A673 (cell line): ENCODE results near the gene CPLX1. TPM values are rescaled to one million over a fixed set of nuclear protein-coding genes. Genes with fewer than 3 reads are reported as not detected.

Experiments
- BruUV-seq: library from RNA; stranded (reverse); fragments of 400-500 nt; replicated peaks from 2 replicates; lab custom pipeline; 2021; lab: Mats Ljungman, UMichigan
- CTCF ChIA-PET: fragments of 300-600 bp; sonication (Branson Sonifier 250); formaldehyde crosslinking; loops from one replicate; lab custom pipeline; 2022; ENCODE audit warnings: antibody characterized with exemption; lab: Charles Lee
- POLR2A ChIA-PET: fragments of 300-600 bp; sonication (Branson Sonifier 250); formaldehyde crosslinking; loops from one replicate; lab custom pipeline; 2022; ENCODE audit warnings: antibody characterized with exemption; ENCODE audit not compliant: low non-redundant PET; lab: Charles Lee
- DNase-seq: peaks from one replicate; pipeline ENCODE4 v3.0.0-alpha.2; 2015; ENCODE audit warnings: low spot score
- H3K27ac ChIP-seq: fragments of 200-600 bp; sonication (generic); 2 replicates; pipeline ENCODE4 v1.5.1; 2016; ENCODE audit warnings: mixed run types, low read depth, mild to moderate bottlenecking, mixed read lengths, antibody characterized with exemption, low read length; ENCODE audit not compliant: poor library complexity, severe bottlenecking
- H3K27me3 ChIP-seq: fragments of 200-600 bp; sonication (generic); replicated peaks from 2 replicates; pipeline ENCODE4 v1.6.1; 2017; ENCODE audit warnings: mixed run types, low read depth, mild to moderate bottlenecking, mixed read lengths, antibody characterized with exemption, low read length; ENCODE audit not compliant: insufficient read depth, poor library complexity
- H3K36me3 ChIP-seq: fragments of 200-600 bp; sonication (generic); 2 replicates; pipeline ENCODE4 v1.6.1; 2016; ENCODE audit warnings: mixed run types, mild to moderate bottlenecking, mixed read lengths, antibody characterized with exemption, low read length; ENCODE audit not compliant: insufficient read depth, poor library complexity, severe bottlenecking
- H3K4me1 ChIP-seq: fragments of 200-600 bp; sonication (generic); 2 replicates; pipeline ENCODE4 v1.6.1; 2017; ENCODE audit warnings: mixed run types, mild to moderate bottlenecking, mixed read lengths, antibody characterized with exemption, low read length; ENCODE audit not compliant: insufficient read depth, poor library complexity, severe bottlenecking
- H3K4me3 ChIP-seq: fragments of 200-600 bp; sonication (generic); 2 replicates; pipeline ENCODE4 v1.5.1; 2016; ENCODE audit warnings: low read depth, mixed run types, mild to moderate bottlenecking, mixed read lengths, low read length; ENCODE audit not compliant: poor library complexity, severe bottlenecking
- H3K9me3 ChIP-seq: fragments of 200-600 bp; sonication (generic); 2 replicates; pipeline ENCODE4 v1.6.1; 2016; ENCODE audit warnings: mixed run types, low read depth, mild to moderate bottlenecking, mixed read lengths, antibody characterized with exemption, low read length; ENCODE audit not compliant: poor library complexity, severe bottlenecking
- EZH2 ChIP-seq: fragments of 200-600 bp; sonication (generic); IDR thresholded peaks from 2 replicates; pipeline ENCODE4 v1.6.1; 2017; ENCODE audit warnings: borderline replicate concordance, low read depth, mild to moderate bottlenecking, mixed read lengths, antibody characterized with exemption, low read length; ENCODE audit not compliant: poor library complexity, severe bottlenecking
- intact Hi-C: fragments of 100-400 bp; cut with micrococcal nuclease; formaldehyde crosslinking; loops from one replicate; pipeline ENCODE4 v1.10.0; 2022; ENCODE audit not compliant: unreplicated experiment
- total RNA-seq: library from RNA; stranded (reverse); gene quantifications from 2 replicates; pipeline ENCODE4 v1.2.3, GENCODE V29; 2021
- TF ChIP-seq, protein P1 (sequence below): fragments of 300-800, 200-600 bp; sonication (generic); conservative IDR thresholded peaks from 2 replicates; pipeline ENCODE4 v1.5.1; 2017; ENCODE audit warnings: low read depth, mild to moderate bottlenecking, antibody characterized with exemption, low read length, moderate library complexity, mixed read lengths

The CPLX1 gene
- total RNA-seq, 1 experiment from 2014 or later = 4.6 TPM

DNA sequence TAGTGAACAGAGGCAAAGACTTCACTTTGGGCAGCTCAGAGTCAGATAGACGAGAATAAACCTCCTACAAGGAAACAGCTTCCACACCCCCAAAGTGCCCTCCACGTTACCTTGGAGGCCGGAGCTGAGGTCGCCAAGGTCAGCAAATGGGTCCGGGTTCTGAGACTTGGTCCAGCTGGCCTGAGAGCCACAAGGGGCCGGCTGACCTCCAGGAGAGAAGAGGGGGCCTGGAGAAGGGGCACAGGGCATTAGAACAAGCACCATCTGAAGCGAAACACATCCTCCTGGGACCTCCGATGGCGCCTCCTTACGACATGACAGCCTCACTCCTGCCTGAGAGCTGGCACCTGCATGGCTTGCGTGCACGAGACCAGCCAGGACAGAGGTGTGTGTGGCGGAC is 33.6 kb upstream of the CPLX1 start:
- TF ChIP-seq, protein P1, sequence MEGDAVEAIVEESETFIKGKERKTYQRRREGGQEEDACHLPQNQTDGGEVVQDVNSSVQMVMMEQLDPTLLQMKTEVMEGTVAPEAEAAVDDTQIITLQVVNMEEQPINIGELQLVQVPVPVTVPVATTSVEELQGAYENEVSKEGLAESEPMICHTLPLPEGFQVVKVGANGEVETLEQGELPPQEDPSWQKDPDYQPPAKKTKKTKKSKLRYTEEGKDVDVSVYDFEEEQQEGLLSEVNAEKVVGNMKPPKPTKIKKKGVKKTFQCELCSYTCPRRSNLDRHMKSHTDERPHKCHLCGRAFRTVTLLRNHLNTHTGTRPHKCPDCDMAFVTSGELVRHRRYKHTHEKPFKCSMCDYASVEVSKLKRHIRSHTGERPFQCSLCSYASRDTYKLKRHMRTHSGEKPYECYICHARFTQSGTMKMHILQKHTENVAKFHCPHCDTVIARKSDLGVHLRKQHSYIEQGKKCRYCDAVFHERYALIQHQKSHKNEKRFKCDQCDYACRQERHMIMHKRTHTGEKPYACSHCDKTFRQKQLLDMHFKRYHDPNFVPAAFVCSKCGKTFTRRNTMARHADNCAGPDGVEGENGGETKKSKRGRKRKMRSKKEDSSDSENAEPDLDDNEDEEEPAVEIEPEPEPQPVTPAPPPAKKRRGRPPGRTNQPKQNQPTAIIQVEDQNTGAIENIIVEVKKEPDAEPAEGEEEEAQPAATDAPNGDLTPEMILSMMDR = no peak
- no peak for TF ChIP-seq EZH2
- ChIA-PET POLR2A (no interaction called here), CTCF (no interaction called here)
- intact Hi-C loops = no loop called here
- no peak for DNase-seq
- Histone ChIP-seq H3K4me1 (no peaks in the 10 kb centered on the region), H3K27me3 (no peaks in the 10 kb centered on the region), H3K9me3 (no peaks in the 10 kb centered on the region), H3K4me3 (no peak overlapping the region), H3K27ac (no peak overlapping the region), H3K36me3 (peaks cover 16% of the 10 kb centered on the region)
- BruUV-seq = no TSS peak

DNA sequence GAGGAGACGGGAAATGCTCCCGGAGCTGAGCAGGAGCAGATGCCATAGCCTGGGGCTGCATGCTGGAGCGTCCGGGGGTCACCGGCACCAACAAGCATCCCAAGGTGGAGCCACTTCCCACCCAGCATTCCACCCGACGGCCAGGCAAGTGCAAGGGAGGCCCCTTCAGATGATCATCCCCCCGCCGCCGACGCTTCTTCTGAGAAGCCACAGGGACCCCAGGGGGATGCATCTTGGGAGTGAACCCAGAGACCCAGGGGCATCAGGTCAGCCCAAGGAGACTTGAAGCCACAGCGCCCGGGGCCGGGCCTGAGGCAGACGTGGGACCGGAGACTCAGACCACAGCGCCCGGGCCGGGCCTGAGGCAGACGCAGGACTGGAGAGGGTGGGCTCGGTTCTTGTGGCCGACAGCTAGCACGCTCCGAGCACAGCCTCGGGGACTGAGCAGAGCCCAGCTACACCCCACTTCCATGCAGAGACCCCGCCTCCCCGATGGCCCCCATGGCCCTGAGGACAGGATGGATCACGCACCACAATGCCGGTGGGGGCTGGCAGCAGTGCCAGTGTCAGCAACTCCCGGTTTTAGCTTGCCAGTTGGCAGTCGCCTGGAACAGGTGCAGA is 33.0 kb upstream of the CPLX1 start:
- no peak for DNase-seq
- H3K9me3 ChIP-seq = no peaks in the 10 kb centered on the region
- intact Hi-C loops = no loop called here
- no TSS peak for BruUV-seq
- peaks cover 16% of the 10 kb centered on the region for H3K36me3 ChIP-seq
- ChIA-PET POLR2A (no interaction called here), CTCF (no interaction called here)
- H3K4me1 ChIP-seq = no peaks in the 10 kb centered on the region
- H3K27me3 ChIP-seq = no peaks in the 10 kb centered on the region
- TF ChIP-seq, protein P1 = no peak
- no peak for TF ChIP-seq EZH2
- H3K27ac ChIP-seq = no peak overlapping the region
- H3K4me3 ChIP-seq = no peak overlapping the region

DNA sequence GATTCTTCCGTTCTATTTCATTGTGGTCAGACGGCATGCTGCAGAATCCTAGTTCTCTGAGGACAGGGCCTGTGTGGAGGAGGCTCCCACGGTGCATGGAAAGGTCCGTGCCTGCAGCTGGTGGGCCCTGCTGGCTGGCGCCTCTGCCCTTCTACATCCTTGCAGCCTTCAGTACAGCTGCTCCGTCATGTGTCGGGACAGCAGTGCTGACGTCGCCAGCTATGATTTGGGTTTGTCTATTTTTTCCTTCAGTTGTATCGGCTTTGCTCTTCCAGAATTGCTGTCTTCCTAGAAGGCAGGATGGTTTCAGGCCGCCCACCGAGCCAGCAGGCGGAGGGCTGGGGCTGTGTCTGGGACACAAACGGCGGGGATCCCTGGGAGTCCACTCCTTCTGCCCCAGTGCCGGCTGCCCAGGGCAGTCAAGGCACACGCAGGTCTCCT is 32.1 kb upstream of the CPLX1 start:
- no peaks in the 10 kb centered on the region for H3K9me3 ChIP-seq
- CTCF ChIA-PET = no interaction called here
- H3K27me3 ChIP-seq = no peaks in the 10 kb centered on the region
- intact Hi-C loops = no loop called here
- POLR2A ChIA-PET = no interaction called here
- H3K36me3 ChIP-seq = peaks cover 13% of the 10 kb centered on the region
- TF ChIP-seq EZH2 = no peak
- TF ChIP-seq, protein P1 = no peak
- BruUV-seq = no TSS peak
- H3K4me1 ChIP-seq = no peaks in the 10 kb centered on the region
- DNase-seq = no peak
- H3K27ac ChIP-seq = no peak overlapping the region
- no peak overlapping the region for H3K4me3 ChIP-seq
